HG02759 (cell line): ENCODE measurements around the gene PCDHGC3.
A peak's percentile ranks its signal among the peaks of the same experiment; 100 is the strongest.
"Not testable (repeated sequence)": the region's sequence is repeated elsewhere in the genome, so short reads cannot be mapped to it uniquely, and the experiment has no call there.

Experiments
- ATAC-seq: cut with Tn5 transposase; IDR thresholded peaks from one replicate; pipeline ENCODE4 v1.9.1; 2021; ENCODE audit warnings: mild to moderate bottlenecking, moderate library complexity; ENCODE audit not compliant: unreplicated experiment

The PCDHGC3 gene

GRCh38 chr5:141475625-141476131 is at the start of gene PCDHGC3:
Gene PCDHGC3, plus strand, starts transcription at chr5:141475966. Its CDS starts 151 bp downstream, at chr5:141476117.
- peak; percentile 98 for ATAC-seq

GRCh38 chr5:141427783-141428426 is 47.9 kb upstream of the PCDHGC3 start:
- no peak for ATAC-seq

GRCh38 chr5:141430332-141431113 is 45.2 kb upstream of the PCDHGC3 start, which contains the start of gene PCDHGA12:
Gene PCDHGA12, plus strand, starts transcription at chr5:141430507. Its CDS starts 253 bp downstream, at chr5:141430760.
- peak; percentile 79 for ATAC-seq

- ATAC-seq, result peak; percentile 54
Measured at GRCh38 chr5:141431286-141431685, 44.5 kb upstream of the PCDHGC3 start.

- ATAC-seq, result not testable (repeated sequence)
Measured at GRCh38 chr5:141432308-141432707, 43.5 kb upstream of the PCDHGC3 start.

GRCh38 chr5:141432726-141433125 is 43.0 kb upstream of the PCDHGC3 start:
- ATAC-seq, result not testable (repeated sequence)

GRCh38 chr5:141434006-141434405 is 41.8 kb upstream of the PCDHGC3 start:
- no peak for ATAC-seq

GRCh38 chr5:141437221-141437620 is 38.5 kb upstream of the PCDHGC3 start:
- ATAC-seq, result no peak

- ATAC-seq, result no peak
Measured at GRCh38 chr5:141439411-141440141, 36.2 kb upstream of the PCDHGC3 start.

- ATAC-seq, result no peak
Measured at GRCh38 chr5:141440341-141440740, 35.4 kb upstream of the PCDHGC3 start.

- no peak for ATAC-seq
Measured at GRCh38 chr5:141441571-141442170, 34.1 kb upstream of the PCDHGC3 start.

GRCh38 chr5:141465351-141465750 is 10.4 kb upstream of the PCDHGC3 start:
- no peak for ATAC-seq

GRCh38 chr5:141476132-141476911 is 556 bp downstream of the PCDHGC3 start:
- peak; percentile 26 for ATAC-seq

GRCh38 chr5:141477044-141477575 is 1.3 kb downstream of the PCDHGC3 start:
- ATAC-seq, result no peak

GRCh38 chr5:141477815-141478214 is 2.0 kb downstream of the PCDHGC3 start:
- ATAC-seq, result no peak

- no peak for ATAC-seq
Measured at GRCh38 chr5:141478321-141478945, 2.7 kb downstream of the PCDHGC3 start.

- ATAC-seq, result no peak
Measured at GRCh38 chr5:141479776-141480175, 4.0 kb downstream of the PCDHGC3 start.

- no peak for ATAC-seq
Measured at GRCh38 chr5:141483902-141484301, 8.1 kb downstream of the PCDHGC3 start.

- ATAC-seq, result no peak
Measured at GRCh38 chr5:141484310-141484640, 8.5 kb downstream of the PCDHGC3 start.
